Measurements from ENCODE around the gene STYX.

- TF ChIP-seq POLR2A (IDR thresholded peaks at IDR 0.05): no peak
- TF ChIP-seq CTCF (IDR thresholded peaks at IDR 0.05): no peak
- TF ChIP-seq EP300 (IDR thresholded peaks at IDR 0.05): no peak
- no peak for TF ChIP-seq POLR2AphosphoS5 (IDR thresholded peaks at IDR 0.05)
These were observed 35.0 kb upstream of the STYX start for GRCh38 chr14:52694761-52695480.
